Transverse colon (tissue), 4 donors: ENCODE data around the gene LAMTOR4.

Experiments used
- EP300 ChIP-seq: sonication (generic); formaldehyde crosslinking; IDR thresholded peaks from one replicate; pipeline ENCODE4 v1.6.1; 2017; ENCODE audit warnings: antibody characterized with exemption, low read depth
- POLR2A ChIP-seq: fragments of 450-650 bp; IDR thresholded peaks from one replicate; pipeline ENCODE4 v1.6.1; 2016; ENCODE audit warnings: antibody characterized with exemption, mild to moderate bottlenecking, moderate library complexity
- POLR2AphosphoS5 ChIP-seq, 3 donors: sonication (generic); formaldehyde crosslinking; IDR thresholded peaks; one replicate each; pipeline ENCODE4 v1.6.1; 2016; ENCODE audit warnings: antibody characterized with exemption in 3 of 3
- TF ChIP-seq, protein P1 (sequence below), 5 experiments: fragments of 200-600 bp in 3 of 5; fragments of 450-650 bp in 2 of 5; sonication (generic) in 3 of 5; IDR thresholded peaks; 1 replicate in 2 of 5; 2 replicates in 3 of 5; pipeline ENCODE4 v1.5.1; 2016 to 2017; ENCODE audit warnings: antibody characterized with exemption in 5 of 5, inconsistent platforms in 3 of 5, mild to moderate bottlenecking in 2 of 5, moderate library complexity in 1 of 5

- TF ChIP-seq, protein P1, sequence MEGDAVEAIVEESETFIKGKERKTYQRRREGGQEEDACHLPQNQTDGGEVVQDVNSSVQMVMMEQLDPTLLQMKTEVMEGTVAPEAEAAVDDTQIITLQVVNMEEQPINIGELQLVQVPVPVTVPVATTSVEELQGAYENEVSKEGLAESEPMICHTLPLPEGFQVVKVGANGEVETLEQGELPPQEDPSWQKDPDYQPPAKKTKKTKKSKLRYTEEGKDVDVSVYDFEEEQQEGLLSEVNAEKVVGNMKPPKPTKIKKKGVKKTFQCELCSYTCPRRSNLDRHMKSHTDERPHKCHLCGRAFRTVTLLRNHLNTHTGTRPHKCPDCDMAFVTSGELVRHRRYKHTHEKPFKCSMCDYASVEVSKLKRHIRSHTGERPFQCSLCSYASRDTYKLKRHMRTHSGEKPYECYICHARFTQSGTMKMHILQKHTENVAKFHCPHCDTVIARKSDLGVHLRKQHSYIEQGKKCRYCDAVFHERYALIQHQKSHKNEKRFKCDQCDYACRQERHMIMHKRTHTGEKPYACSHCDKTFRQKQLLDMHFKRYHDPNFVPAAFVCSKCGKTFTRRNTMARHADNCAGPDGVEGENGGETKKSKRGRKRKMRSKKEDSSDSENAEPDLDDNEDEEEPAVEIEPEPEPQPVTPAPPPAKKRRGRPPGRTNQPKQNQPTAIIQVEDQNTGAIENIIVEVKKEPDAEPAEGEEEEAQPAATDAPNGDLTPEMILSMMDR (IDR thresholded peaks at IDR 0.05) = no peak
- TF ChIP-seq POLR2AphosphoS5 (IDR thresholded peaks at IDR 0.05) (peak; percentile 41 to 92 (median 92)), EP300 (no peak), POLR2A (peak; percentile 92)
These were observed 21.5 kb upstream of the LAMTOR4 start, which contains the start of gene MBLAC1 for GRCh38 chr7:100126931-100127865.
